T-helper 2 cell (primary cell): ENCODE results near the gene PIH1D2.
"Not testable (repeated sequence)": the region's sequence is repeated elsewhere in the genome, so short reads cannot be mapped to it uniquely, and the experiment has no call there.

Experiments
- DNase-seq, 5 experiments: peaks; one replicate each; pipeline versions ENCODE4 v3.0.0 to v3.0.0-alpha.2; 2012 to 2022

The PIH1D2 gene

GRCh38 chr11:112051768-112052167 is 22.0 kb downstream of the PIH1D2 start:
- DNase-seq: no peak

DNA sequence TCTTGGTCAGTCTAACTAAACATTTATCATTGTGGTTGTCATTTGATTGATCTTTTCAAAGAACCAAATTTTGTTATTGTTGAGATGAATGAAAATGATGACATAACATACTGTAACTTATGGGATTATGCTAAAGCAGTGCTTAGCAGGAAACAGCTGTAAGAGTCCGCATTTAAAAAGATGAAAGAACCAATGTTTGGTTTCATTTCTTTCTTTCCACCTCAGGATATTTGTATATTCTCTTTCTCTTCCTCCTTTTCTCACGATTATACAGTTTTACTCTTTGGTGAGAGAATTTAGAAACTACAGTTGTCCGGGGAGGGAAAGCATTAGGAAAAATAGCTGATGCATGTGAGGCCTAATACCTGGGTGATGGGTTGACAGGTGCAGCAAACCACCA is 23.1 kb downstream of the PIH1D2 start:
- DNase-seq: no peak

- no peak for DNase-seq
These were observed 24.0 kb downstream of the PIH1D2 start for GRCh38 chr11:112049777-112050176.

- DNase-seq: not testable (repeated sequence)
These were observed 25.6 kb downstream of the PIH1D2 start for GRCh38 chr11:112048256-112048655.

- not testable (repeated sequence) for DNase-seq
These were observed 27.2 kb downstream of the PIH1D2 start for GRCh38 chr11:112046647-112047046.

DNA sequence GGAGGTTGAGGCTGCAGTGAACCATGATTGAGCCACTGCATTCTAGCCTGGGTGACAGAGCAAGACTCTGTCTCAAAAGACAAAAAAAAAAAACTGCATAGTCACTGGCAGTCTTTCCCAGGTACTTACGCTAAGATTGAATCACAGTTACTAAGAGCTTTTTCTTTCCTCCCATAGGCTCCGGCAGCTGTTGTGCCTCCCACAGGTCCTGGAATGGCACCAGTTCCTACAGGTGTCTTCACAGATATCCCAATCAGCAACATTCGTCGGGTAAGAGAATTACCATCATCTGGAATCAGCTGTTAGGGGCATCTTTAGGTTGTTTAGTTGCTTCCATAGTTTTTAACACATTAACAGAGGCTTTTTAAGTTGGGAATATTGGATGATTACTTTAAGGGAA is 28.9 kb downstream of the PIH1D2 start:
- no peak for DNase-seq

- no peak for DNase-seq
These were observed 30.9 kb downstream of the PIH1D2 start for GRCh38 chr11:112042961-112043304.

GRCh38 chr11:112042161-112042960 is 31.5 kb downstream of the PIH1D2 start:
- DNase-seq: no peak

- no peak for DNase-seq
These were observed 36.3 kb downstream of the PIH1D2 start for GRCh38 chr11:112037527-112037926.

DNA sequence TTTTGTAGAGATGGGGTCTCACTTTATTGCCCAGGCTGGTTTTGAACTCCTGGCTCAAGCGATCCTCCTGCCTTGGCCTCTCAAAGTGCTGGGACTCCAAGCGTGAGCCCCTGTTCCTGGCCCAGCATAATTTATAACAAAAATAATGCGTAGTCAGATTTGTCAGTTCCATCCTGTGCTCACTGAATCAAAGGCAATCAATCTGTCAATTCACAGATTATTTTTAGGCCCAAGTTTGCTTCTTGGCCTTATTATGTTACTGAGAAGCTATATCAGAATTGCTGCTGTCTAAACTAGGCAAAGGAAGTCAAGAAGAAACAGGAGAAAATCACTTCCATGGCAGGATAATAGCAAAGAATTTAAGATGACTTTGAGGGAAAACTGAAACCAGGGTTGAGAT is 39.9 kb downstream of the PIH1D2 start:
- no peak for DNase-seq

- DNase-seq: no peak
These were observed 44.4 kb downstream of the PIH1D2 start for GRCh38 chr11:112029460-112029859.

DNA sequence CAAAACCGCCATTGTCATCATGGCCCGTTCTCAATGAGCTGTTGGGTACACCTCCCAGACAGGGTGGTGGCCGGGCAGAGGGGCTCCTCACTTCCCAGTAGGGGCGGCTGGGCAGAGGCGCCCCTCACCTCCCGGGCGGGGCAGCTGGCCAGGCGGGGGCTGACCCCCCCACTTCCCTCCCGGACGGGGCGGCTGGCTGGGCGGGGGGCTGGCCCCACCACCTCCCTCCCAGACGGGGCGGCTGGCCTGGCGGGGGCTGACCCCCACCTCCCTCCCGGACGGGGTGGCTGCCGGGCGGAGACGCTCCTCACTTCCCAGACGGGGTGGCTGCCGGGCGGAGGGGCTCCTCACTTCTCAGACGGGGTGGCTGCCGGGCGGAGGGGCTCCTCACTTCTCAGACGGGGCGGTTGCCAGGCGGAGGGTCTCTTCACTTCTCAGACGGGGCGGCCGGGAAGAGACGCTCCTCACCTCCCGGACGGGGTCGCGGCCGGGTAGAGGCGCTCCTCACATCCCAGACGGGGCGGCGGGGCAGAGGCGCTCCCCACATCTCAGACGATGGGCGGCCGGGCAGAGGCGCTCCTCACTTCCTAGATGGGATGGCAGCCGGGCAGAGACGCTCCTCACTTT is 46.9 kb downstream of the PIH1D2 start:
- not testable (repeated sequence) for DNase-seq

GRCh38 chr11:112025707-112026106 is 48.1 kb downstream of the PIH1D2 start:
- peak in 1 of 5 experiments; percentile 14 for DNase-seq

DNA sequence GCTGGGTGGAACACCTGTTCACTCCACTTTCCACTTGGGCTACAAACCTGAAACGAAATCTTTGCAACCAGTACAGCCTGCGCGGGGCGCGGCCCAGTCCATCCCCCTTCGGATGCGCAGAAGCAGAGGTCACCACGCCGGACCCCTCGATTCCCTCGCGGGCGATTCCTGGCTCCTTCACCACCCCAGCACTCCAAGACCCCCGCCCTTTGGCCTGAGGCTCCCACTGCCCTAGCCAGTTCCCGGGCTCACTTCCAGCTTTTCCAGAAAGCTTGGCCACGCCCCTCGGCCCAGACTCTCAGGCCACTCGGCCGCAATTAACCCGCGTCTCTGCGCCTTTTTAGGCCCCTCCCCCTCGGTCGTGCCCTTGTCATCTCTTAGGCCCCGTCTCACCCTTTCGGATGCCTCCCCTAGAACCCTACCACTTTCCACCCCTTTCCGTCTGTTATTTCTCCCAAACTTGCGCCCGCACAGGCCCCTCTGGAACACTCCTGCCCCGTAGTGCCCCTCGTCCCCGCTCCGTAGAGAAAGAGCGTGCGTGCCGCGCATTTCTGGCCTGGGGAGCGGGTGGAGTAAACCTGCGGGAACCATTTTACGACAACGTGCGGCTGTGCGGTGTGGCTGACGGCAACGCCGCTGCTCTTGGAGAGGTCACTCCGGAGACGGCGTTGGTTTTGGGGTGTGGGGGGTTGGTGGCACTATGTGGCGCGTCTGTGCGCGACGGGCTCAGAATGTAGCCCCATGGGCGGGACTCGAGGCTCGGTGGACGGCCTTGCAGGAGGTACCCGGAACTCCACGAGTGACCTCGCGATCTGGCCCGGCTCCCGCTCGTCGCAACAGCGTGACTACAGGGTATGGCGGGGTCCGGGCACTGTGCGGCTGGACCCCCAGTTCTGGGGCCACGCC is 48.8 kb downstream of the PIH1D2 start, which contains the start of gene DLAT:
DLAT (plus strand) TSS at position 636 of the 906 bp plus-strand sequence; CDS start at position 701, 65 bp downstream.
- DNase-seq: peak; percentile 60 to 94 (median 78)

DNA sequence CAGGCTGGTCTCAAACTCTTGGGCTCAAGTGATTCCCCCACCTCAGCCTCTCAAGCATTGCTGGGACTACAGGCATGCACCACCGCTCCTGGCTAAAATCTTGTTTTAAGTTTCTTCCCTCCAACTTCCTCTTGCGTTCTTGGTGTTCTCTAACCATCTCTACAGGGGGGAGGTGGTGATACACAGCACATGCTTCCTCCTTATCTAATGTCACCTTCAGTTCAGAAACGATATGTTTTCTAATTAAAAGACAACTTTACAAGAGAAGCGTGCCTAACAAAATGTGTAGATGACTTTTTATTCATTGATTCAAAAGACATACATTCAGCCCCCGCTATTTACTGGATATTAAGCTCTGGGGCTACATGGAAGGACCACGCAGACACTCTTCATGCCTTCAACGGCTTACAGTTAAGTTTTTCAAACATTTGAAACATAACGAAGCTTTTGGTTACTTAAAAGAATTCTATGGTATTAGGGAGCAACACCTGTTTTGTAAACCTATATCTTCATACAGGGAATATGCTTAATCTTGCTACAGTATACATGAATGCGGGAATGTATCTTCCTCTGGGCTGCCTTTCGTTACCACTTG is 49.5 kb downstream of the PIH1D2 start:
- DNase-seq: peak in 1 of 5 experiments; percentile 40

DNA sequence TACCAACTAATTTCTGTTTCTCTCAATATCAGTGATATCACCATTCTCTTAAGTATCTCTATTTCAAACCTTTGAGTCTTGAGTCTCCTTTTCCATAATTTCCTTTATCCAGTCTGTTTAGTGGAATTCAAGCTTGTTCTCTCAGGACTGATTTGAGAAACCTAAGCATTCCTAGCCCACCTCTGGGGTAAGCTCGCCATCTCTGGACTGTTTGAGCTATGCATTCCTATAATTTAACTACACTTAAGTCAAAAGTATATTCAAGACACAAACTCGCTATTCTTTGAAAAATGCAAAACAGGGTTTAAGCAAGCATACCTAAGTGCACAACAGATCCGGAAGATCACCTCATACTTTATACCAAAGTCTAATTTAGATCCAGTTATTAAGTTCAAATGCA is 50.7 kb downstream of the PIH1D2 start:
- DNase-seq: no peak

DNA sequence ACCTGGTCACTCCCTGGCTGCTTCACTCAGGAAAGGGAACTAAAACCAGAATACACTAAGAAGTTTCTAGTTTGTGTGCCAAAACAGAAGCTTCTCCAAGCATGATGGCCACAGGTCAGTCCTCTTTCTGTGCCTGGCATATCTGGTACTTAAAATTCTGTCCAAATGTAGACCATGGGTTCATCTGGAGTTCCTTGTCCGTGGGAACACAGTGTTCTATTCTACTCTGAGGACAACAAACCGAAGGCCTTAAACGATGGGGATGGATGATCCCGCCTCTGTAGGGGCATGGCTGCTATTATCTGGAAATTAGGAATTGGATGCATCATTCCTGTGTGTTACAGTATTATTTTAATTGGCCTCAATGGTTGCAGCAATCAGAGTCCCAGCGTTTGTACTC is 54.8 kb downstream of the PIH1D2 start:
- DNase-seq: no peak
